ENCODE measurements around the gene FAM53B. TPM values are rescaled to one million over a fixed set of nuclear protein-coding genes. Genes with fewer than 3 reads are reported as not detected.
A peak's percentile ranks its signal among the peaks of the same experiment; 100 is the strongest.

FAM53B gene
- total RNA-seq, 1 donor from 2014 or later: 35.9 TPM

GRCh38 chr10:124640538-124641231, 103.5 kb downstream of the FAM53B start:
- DNase-seq (ENCODE audit: extremely low spot score, unreplicated experiment): no peak
- H3K9me3 Mint-ChIP-seq: no peaks in the 10 kb centered on the region
- H3K4me1 Mint-ChIP-seq (ENCODE audit: unreplicated experiment): peaks cover 20% of the 10 kb centered on the region
- peak overlapping the region; percentile 65 for H3K27ac Mint-ChIP-seq
- no peaks in the 10 kb centered on the region for H3K27me3 Mint-ChIP-seq
- H3K36me3 Mint-ChIP-seq: peaks cover 5% of the 10 kb centered on the region
- TF ChIP-seq CTCF (conservative IDR thresholded peaks at IDR 0.05): no peak
- no peak overlapping the region for H3K4me3 Mint-ChIP-seq

DNA sequence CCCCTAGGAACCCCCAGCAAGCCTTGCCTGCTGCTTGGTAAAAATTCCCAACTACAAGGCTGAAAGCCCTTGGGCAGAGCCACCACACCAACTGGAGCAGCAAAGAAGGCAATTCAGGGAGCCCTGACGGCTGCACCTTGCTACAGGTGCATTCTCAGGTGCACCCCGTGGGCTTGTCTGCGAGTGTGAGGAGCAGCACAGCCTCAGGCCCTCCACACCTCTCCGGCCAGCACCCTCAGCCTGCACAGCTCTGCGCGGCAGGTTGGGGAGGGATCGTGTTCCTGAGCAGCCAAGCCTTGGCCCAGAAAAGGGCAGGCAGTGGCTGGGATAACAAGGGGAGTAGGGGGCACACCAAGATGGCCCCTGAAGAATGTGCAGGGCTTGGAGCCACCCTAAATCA, 104.1 kb downstream of the FAM53B start:
- TF ChIP-seq CTCF (conservative IDR thresholded peaks at IDR 0.05): no peak
- H3K4me1 Mint-ChIP-seq (ENCODE audit: unreplicated experiment): peaks cover 20% of the 10 kb centered on the region
- no peak for DNase-seq (ENCODE audit: extremely low spot score, unreplicated experiment)
- no peaks in the 10 kb centered on the region for H3K9me3 Mint-ChIP-seq
- no peak overlapping the region for H3K27ac Mint-ChIP-seq
- H3K27me3 Mint-ChIP-seq: no peaks in the 10 kb centered on the region
- no peak overlapping the region for H3K4me3 Mint-ChIP-seq
- peaks cover 5% of the 10 kb centered on the region for H3K36me3 Mint-ChIP-seq

GRCh38 chr10:124639646-124640045, 104.5 kb downstream of the FAM53B start:
- H3K4me1 Mint-ChIP-seq (ENCODE audit: unreplicated experiment): peaks cover 20% of the 10 kb centered on the region
- TF ChIP-seq CTCF (conservative IDR thresholded peaks at IDR 0.05): no peak
- H3K27ac Mint-ChIP-seq: no peak overlapping the region
- no peak for DNase-seq (ENCODE audit: extremely low spot score, unreplicated experiment)
- no peaks in the 10 kb centered on the region for H3K27me3 Mint-ChIP-seq
- H3K4me3 Mint-ChIP-seq: no peak overlapping the region
- no peaks in the 10 kb centered on the region for H3K9me3 Mint-ChIP-seq
- peaks cover 5% of the 10 kb centered on the region for H3K36me3 Mint-ChIP-seq

- Mint-ChIP-seq H3K27me3 (no peaks in the 10 kb centered on the region), H3K9me3 (no peaks in the 10 kb centered on the region), H3K27ac (no peak overlapping the region), H3K4me1 (ENCODE audit: unreplicated experiment) (peaks cover 20% of the 10 kb centered on the region), H3K36me3 (peaks cover 8% of the 10 kb centered on the region), H3K4me3 (no peak overlapping the region)
- TF ChIP-seq CTCF (conservative IDR thresholded peaks at IDR 0.05): no peak
- DNase-seq (ENCODE audit: extremely low spot score, unreplicated experiment): no peak
These were observed 105.0 kb downstream of the FAM53B start for GRCh38 chr10:124639206-124639605.

DNA sequence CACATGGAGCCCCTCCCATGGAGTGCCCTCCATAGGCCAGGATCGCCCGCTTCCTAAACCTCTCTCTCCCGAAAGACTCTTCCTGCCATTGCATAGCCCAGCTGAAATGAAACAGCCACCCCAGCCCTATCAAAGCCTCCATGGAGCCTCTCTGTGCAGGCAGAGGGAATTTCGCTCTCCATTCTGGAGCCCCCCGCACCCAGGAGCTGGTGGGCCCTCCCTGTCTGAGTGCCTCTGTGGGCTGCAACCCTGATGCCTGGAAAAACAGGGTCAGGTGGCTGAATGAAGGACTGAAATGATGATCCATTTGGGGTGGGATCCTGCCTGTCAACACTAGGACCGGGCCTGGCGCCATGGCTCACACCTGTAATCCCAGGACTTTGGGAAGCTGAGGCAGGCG, 106.4 kb downstream of the FAM53B start:
- peaks cover 15% of the 10 kb centered on the region for H3K4me1 Mint-ChIP-seq (ENCODE audit: unreplicated experiment)
- no peak for TF ChIP-seq CTCF (conservative IDR thresholded peaks at IDR 0.05)
- no peak for DNase-seq (ENCODE audit: extremely low spot score, unreplicated experiment)
- peaks cover 13% of the 10 kb centered on the region for H3K36me3 Mint-ChIP-seq
- H3K4me3 Mint-ChIP-seq: no peak overlapping the region
- no peak overlapping the region for H3K27ac Mint-ChIP-seq
- no peaks in the 10 kb centered on the region for H3K27me3 Mint-ChIP-seq
- no peaks in the 10 kb centered on the region for H3K9me3 Mint-ChIP-seq

All from type B pancreatic cell (in vitro differentiated cells).